Head of caudate nucleus (tissue), 42 donors: ENCODE data around the gene ABCA8.
A peak's percentile ranks its signal among the peaks of the same experiment; 100 is the strongest.
"Not testable (repeated sequence)": the region's sequence is repeated elsewhere in the genome, so short reads cannot be mapped to it uniquely, and the experiment has no call there.

ENCODE experiments used
- DNase-seq, 42 donors: peaks; one replicate each; pipeline versions ENCODE4 v3.0.0 to v3.0.0-alpha.2; 2020 to 2021; ENCODE audit warnings: mixed read lengths in 7 of 42
- intact Hi-C: fragments of 100-400 bp; cut with DNase I; formaldehyde crosslinking; loops from one replicate; pipeline ENCODE4 v1.15.0; 2022

The ABCA8 gene

DNA sequence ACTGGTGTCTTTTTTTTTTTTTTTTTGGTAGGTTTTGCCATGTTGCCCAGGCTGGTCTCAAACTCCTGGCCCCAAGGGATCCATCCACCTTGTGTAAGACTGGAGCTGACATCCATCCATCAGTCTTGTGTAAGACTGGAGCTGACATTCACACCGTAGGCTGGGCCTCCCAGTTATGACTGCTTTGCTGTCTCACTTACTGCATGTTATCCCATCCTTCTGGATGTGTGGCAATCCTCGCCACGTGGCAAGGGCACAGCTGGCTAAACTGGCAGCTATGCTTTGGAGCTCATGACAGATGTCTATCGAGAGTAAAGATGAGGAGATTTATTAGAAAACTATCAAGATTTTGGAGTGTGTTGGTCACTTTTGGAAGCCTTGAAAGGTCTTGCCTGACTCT, 115.1 kb downstream of the ABCA8 start:
- intact Hi-C loops, result no loop called here
- DNase-seq, result peak in 34 of 42 donors; percentile 2 to 71 (median 42)

DNA sequence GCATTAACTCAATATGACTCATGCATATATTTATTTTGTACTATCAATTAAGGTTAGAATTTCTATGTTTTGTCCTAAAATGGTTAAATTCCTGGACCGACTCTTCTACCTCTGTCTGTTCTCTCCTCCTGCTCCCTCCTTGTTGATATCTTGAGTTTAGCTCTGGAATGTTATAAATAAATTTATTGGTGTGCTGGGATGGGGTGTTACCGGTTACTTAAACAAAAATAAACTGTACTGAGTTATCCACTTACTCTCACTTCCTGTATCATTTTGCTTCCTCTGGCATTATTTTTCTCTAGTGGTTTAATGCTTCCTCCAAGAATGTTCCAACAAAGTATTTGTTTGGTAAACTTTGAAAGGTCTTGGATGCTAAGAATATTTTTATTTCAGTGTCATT, 120.1 kb downstream of the ABCA8 start:
- intact Hi-C loops, result no loop called here
- DNase-seq, result no peak

DNA sequence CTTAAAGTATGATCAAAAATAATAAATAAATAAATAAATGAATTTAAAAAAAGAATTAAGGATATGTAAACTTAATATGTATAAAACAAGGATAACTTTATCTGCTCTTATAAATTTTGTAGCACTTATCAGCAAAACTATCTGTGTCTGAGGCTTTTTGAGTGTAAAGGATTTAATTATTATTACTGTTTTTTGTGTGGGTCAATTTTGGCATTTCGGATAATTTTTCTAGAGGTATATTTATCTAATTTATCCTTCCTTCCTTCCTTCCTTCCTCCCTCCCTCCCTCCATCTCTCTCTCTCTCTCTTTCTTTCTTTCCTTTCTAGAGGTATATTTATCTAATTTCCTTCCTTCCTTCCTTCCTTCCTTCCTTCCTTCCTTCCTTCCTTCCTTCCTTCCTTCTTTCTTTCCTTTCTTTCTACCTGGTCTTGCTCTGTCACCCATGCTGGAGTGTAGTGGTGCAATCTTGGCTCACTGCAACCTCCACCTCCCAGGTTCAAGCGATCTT, 120.8 kb downstream of the ABCA8 start:
- DNase-seq, result no peak

DNA sequence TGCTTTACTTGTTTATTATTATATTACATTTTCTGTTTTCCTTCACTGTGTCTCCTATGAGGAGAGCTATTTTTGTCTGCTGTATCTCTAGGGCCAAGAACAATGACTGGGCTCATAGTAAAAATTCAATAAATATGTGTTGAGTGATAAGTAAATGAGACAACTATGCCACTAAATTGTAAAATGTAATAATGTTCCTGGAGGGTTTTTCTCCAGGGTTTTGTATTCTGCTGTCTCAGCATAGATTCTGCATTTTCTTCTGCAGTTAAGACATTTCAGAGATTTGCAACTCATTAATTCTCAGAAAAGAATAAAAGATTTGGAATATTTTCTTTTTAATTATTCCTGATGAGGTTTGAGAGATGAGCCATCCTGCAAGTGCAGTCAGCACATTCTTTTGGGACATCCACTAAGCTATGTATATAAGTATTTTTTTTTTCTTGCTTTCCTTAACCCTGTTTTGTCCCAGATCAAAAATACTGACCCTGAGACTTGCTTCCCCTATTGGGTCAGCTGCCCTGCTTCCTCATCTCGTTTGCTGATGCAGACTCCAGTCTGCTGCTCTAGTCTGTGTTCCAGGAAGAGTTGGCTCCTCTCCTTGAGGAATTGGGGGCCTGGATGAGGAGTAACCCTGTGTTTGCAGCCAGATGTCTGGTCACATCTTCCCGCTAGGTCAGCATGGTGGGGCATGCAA, 122.9 kb downstream of the ABCA8 start:
- intact Hi-C loops, result no loop called here
- peak in 16 of 42 donors; percentile 5 to 52 (median 20) for DNase-seq

More for the DNA sequence above, 120.8 kb downstream of the ABCA8 start:
- intact Hi-C loops, result no loop called here

DNA sequence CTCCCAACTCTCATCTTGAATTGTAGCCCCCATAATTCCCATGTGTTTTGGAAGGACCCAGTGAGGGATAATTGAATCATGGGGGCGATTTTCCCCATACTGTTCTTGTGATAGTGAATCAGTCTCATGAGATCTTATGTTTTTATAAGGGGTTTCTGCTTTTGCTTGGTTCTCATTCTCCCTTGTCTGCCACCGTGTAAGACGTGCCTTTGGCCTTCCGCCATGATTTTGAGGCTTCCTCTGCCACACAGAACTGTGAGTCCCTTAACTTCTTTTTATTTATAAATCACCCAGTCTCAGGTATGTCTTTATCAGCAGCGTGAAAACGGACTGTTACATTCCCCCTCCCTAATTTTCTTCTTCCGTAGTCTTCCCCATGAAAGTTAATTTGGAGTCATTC, 124.0 kb downstream of the ABCA8 start:
- DNase-seq, result no peak
- intact Hi-C loops, result no loop called here

DNA sequence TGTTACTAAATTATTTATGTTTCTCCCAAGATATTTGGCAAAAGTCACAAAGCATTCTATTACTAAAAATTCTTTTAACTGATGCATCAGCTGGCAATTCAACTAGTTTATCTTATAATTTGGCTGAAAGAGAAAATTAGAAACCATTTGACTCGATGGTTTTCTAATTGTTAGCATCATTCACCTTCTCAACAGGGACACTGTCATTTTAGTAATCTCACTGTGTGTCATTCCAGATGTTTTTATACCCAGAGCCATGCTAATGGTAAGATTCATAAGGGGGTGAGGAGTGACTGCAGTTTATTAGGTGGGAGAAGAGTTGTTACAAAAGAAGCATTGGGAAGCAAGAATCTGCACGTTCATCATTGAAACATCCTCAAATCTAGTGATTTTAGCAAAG, 124.9 kb downstream of the ABCA8 start:
- no peak for DNase-seq
- intact Hi-C loops, result no loop called here

DNA sequence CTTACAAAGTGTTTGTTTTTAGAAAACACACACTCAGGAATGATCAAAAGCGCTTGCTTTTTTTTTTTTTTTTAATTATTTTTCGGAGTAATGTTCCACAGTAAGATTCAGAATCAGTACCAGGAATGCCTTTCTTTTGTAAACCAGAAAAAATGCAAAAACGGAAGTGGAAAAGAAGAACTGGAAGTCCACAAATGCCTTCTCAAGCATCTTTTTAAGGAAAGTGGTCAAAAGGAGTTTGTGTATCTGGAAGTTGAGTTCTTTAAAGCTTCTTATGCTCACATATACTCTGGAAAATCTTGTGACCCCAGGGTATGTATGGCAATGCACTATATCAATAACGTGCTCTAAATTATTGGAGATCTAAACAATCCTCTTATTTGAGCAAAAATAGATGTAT, 126.0 kb downstream of the ABCA8 start:
- intact Hi-C loops, result no loop called here
- DNase-seq, result no peak

DNA sequence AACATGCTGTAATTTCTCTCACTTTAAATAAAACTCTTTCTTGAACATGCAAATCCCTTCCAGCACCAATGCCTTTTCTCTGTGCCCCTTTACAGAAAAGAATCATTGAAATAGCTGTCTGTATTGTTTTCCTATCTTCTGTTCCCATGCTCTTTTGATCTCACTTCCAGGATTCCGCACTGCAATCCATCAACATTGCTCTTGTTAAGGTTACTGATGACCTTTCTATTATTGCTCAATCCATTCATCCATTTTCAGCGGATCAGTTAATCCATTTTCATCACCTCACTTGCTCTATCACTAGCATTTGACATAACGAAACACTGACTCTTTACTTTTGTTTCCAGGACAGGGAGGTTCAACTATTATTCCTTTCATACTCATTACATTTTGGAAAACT, 130.5 kb downstream of the ABCA8 start:
- intact Hi-C loops, result no loop called here
- DNase-seq, result no peak

DNA sequence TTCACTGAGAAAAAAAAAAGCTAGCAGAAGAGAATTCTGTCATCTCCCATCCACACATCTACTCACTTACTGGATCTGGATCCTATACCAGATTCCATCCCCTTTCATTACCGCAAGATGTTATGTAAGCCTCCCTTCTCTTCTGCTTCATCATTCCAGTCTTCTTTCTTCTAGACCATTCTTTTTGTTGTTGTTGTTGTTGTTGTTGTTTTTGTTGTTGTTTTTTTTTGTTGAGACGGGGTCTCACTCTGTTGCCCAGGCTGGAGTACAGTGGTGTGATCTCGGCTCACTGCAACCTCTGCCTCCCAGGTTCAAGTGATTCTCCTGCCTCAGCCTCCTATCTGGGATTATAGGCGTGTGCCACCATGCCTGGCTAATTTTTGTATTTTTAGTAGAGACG, 131.0 kb downstream of the ABCA8 start:
- DNase-seq, intact Hi-C loops: not testable (repeated sequence)

DNA sequence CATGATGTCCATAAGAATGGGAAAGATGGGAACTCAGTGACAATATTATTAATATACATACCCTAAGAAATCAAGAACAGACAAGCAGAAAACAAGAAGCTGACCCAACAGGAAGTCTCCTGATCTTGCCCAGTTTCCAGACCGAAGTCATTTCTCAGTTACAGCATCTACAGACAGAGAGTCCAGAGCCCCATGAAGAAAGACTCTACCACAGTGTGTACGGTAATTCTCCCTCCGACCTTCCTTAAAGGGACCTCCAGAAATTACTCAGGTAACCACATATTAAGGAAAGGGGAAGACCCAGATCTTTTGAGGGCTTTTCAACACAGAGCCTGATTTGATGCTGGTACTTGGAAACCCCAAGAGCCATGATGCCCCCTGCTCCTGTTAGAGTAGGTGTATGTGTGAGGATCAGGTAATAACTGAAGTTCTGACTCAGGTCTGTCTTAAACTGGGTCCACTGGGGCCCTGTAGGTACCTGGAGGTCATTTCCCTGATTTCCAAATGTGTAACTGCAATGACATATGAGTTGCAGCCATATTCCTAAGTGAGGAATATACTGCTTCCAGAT, 132.4 kb downstream of the ABCA8 start:
- intact Hi-C loops, result no loop called here
- no peak for DNase-seq

DNA sequence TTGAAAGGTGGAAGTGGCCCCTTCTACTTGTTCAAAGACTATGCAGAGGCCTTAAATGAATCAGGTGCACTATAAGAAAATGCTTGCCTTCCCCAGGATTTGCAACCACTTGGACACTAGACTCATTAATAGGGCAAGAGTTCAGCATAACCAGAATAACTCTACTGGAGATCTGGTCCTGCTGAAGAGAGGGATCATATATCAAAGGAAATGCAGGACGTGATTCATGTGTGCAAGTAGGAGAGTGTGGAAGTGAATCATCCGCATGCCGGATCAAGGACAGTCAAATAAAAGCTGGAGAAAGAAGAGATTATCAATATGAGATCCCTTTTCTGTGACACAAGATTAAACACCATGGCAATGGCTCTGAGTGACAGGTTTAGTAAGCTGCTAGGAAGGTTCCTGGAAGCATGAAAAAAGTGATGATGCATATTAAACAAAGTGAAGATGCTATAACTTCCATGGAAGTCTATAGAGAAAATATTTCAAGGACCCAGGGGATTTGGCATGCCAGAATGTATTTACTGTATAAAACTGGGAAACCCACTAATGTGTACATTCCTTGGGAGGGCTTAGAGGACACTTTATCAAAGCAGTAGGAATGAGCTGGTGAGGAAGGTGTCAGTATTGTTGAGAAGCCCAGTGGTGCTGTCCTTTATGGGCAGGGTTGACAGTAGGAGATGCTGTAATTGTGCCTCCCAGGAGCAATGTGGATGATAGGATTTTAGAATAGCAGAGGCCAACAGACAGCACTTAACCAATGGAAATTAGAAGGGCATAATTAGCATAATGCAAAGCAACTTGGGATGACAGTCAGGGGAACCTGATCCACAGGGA, 133.1 kb downstream of the ABCA8 start:
- intact Hi-C loops, result no loop called here
- DNase-seq, result no peak

DNA sequence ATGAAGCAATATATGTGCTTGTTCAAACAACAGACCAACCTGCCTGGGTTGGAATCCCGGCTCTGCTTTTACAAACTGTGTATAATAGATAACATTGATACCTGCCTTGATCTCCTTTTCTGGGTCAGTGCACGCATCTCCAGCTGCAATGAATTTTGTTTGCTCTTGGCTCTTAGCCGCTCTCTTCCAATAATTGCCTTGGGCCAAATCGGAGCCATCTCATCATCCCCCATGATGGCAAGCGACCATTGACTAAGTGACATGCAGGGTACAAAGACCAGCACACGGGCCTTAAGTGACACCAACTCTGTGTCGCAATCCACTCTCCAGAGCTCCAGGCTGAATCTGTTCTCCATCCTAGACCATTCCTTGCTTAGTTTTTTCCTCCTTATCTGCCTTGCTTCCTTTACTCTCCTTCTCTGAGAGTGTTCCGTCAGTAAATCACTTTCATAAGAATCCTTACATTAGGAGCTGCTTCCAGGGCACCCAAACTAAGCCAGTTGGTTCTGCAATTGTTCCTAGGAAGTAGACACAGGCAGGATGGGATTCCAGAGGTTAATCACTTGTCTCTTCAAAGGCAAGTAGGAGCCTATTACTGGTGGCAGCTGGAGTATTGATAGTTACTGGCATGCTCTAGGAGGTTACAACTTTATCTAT, 134.2 kb downstream of the ABCA8 start:
- intact Hi-C loops, result no loop called here
- DNase-seq, result no peak

DNA sequence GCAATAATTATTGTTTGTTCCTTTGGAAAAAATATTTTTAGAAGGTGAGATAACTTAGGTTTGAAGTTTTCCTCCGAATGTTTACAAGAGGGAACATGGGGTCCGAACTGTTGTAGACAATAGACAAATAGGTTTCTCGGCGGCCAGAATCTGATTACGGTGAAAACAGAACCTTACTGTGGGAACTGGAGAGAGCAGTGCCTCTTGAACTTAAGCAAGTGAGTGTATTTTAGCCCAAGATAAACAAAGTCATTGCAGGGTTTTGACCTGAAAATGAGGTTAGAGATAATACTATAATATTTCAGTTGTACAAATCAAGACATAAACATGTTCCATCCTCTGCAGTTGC, 134.7 kb downstream of the ABCA8 start:
- DNase-seq, result peak in 2 of 42 donors; percentile 12
- intact Hi-C loops, result no loop called here

DNA sequence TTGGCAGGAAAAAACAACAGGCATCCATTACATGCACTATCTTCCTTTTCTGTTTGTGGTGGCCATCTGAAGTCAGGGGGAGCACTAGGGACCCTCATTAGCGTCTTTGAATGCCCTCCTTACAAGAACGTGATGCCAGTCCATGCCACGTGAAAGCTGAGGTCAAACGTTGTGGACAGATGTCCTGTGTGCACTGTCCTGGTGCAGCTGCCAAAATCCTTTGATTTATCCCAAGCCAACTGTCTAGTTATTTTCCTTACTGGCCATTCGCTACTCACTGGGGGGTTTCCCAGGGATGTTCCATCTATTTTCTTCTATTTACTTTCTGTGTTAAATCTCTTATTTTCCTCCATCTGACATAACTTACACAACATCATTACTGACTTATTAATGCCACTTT, 135.7 kb downstream of the ABCA8 start:
- intact Hi-C loops, result no loop called here
- peak in 9 of 42 donors; percentile 2 to 61 (median 15) for DNase-seq
